CD4-positive, alpha-beta T cell treated with Interferon alpha-2 for 1 hour (primary cell): ENCODE results near the gene PTPRZ1.
A peak's percentile ranks its signal among the peaks of the same experiment; 100 is the strongest.

Experiments used
- DNase-seq, 2 donors: peaks; one replicate each; pipeline ENCODE4 v3.0.0-alpha.2; 2020 to 2022

Gene PTPRZ1

GRCh38 chr7:122063146-122063545, 190.2 kb downstream of the PTPRZ1 start:
- DNase-seq, result no peak

GRCh38 chr7:122064971-122065370, 192.0 kb downstream of the PTPRZ1 start:
- no peak for DNase-seq

GRCh38 chr7:122067077-122067476, 194.1 kb downstream of the PTPRZ1 start:
- DNase-seq, result no peak

- DNase-seq, result no peak
Observed at GRCh38 chr7:122068046-122068445, 195.1 kb downstream of the PTPRZ1 start.

- DNase-seq, result no peak
Observed at GRCh38 chr7:122068999-122069398, 196.0 kb downstream of the PTPRZ1 start.

GRCh38 chr7:122070062-122070461, 197.1 kb downstream of the PTPRZ1 start:
- no peak for DNase-seq

- DNase-seq, result no peak
Observed at GRCh38 chr7:122070834-122071233, 197.9 kb downstream of the PTPRZ1 start.

GRCh38 chr7:122072272-122072671, 199.3 kb downstream of the PTPRZ1 start:
- no peak for DNase-seq

GRCh38 chr7:122072924-122073599, 200.1 kb downstream of the PTPRZ1 start:
- DNase-seq, result no peak

- DNase-seq, result no peak
Observed at GRCh38 chr7:122073635-122074034, 200.7 kb downstream of the PTPRZ1 start.

- DNase-seq, result no peak
Observed at GRCh38 chr7:122082160-122082559, 209.2 kb downstream of the PTPRZ1 start.

- DNase-seq, result no peak
Observed at GRCh38 chr7:122082670-122083069, 209.7 kb downstream of the PTPRZ1 start.

- DNase-seq, result peak; percentile 45 to 54
Observed at GRCh38 chr7:122092964-122093797, 220.2 kb downstream of the PTPRZ1 start.

- DNase-seq, result no peak
Observed at GRCh38 chr7:122094549-122094948, 221.6 kb downstream of the PTPRZ1 start.

GRCh38 chr7:122095642-122096041, 222.7 kb downstream of the PTPRZ1 start:
- DNase-seq, result no peak

GRCh38 chr7:122100021-122100420, 227.1 kb downstream of the PTPRZ1 start:
- DNase-seq, result no peak

- no peak for DNase-seq
Observed at GRCh38 chr7:122103064-122103463, 230.1 kb downstream of the PTPRZ1 start.
